Measurements from ENCODE around the gene CAPZB. TPM values are rescaled to one million over a fixed set of nuclear protein-coding genes. Genes with fewer than 3 reads are reported as not detected.

CAPZB gene
- total RNA-seq, 4 donors from 2014 or later: 107 to 210 (median 119) TPM

- Histone ChIP-seq H3K36me3 (peaks cover 0 to 9% (median 0%) of the 10 kb centered on the region in 3 donors), H3K27ac (peak overlapping the region in 3 of 4 donors; percentile 68 to 87 (median 83)), H3K4me3 (peak overlapping the region; percentile 26 to 69 (median 46)), H3K27me3 (no peaks in the 10 kb centered on the region), H3K4me1 (peaks cover 0 to 5% (median 0%) of the 10 kb centered on the region in 4 donors), H3K9me3 (peaks cover 0 to 7% (median under 1%) of the 10 kb centered on the region in 4 donors)
- TF ChIP-seq POLR2A (IDR thresholded peaks at IDR 0.05): no peak
- TF ChIP-seq CTCF (IDR thresholded peaks at IDR 0.05): no peak
- DNase-seq: no peak
These were observed 196.1 kb downstream of the CAPZB start for GRCh38 chr1:19289244-19289643.

Small RNAs within 50 kb of the gene (small RNA-seq; reads per million reads assigned to genes)
- gene RN7SL277P (0 reads per million in 2 donors), gene RNU4-28P (0 reads per million in 2 donors), gene RNU6-1099P (0 reads per million in 2 donors)

Other genes with a start within 250 kb of the CAPZB start
- 10 to 100 TPM; 28.0 to 71.0 (median 37.0) TPM for gene EMC1, start 234.0 kb downstream of the CAPZB start, total RNA-seq
- 10 to 100 TPM in 3 of 4 donors, 1 to 10 TPM in 1; 9.8 to 26.4 (median 12.1) TPM for gene MRTO4, start 233.7 kb downstream of the CAPZB start, total RNA-seq
- gene AKR7A3, start 196.8 kb downstream of the CAPZB start, total RNA-seq: 100 to 1,000 TPM in 3 of 4 donors, 10 to 100 TPM in 1; 60.2 to 574 (median 416) TPM
- gene AKR7A2, start 173.4 kb downstream of the CAPZB start, total RNA-seq: 100 to 1,000 TPM in 3 of 4 donors, 10 to 100 TPM in 1; 56.1 to 168 (median 137) TPM
- gene SLC66A1, start 173.2 kb downstream of the CAPZB start, total RNA-seq: 10 to 100 TPM; 19.0 to 76.8 (median 45.0) TPM
- 100 to 1,000 TPM; 187 to 348 (median 289) TPM for gene NBL1, start 158.8 kb upstream of the CAPZB start, total RNA-seq
- gene HTR6, start 179.3 kb upstream of the CAPZB start, total RNA-seq: under 1 TPM in 1 of 4 donors, not detected in 3; 0.88 TPM